HUDEP-2 (cell line): ENCODE data around the gene TFE3.
A peak's percentile ranks its signal among the peaks of the same experiment; 100 is the strongest.

Experiments
- DNase-seq, 76 experiments: peaks; one replicate each; lab custom pipeline; 2025; ENCODE audit not compliant: unreplicated experiment in 76 of 76; lab: John Stamatoyannopoulos, UW

Gene TFE3

GRCh38 chrX:49002091-49002935 is 40.8 kb downstream of the TFE3 start, which contains the start of gene GRIPAP1:
Gene GRIPAP1 (minus strand): TSS chrX:49002264. CDS start chrX:49002229, 35 bp downstream.
- peak in 74 of 76 experiments; percentile 4 to 86 (median 65) for DNase-seq

GRCh38 chrX:49001521-49002090 is 41.6 kb downstream of the TFE3 start:
- peak in 6 of 76 experiments; percentile 2 to 31 (median 14) for DNase-seq

GRCh38 chrX:49000636-49001035 is 42.5 kb downstream of the TFE3 start:
- no peak for DNase-seq

- no peak for DNase-seq
These were observed 44.1 kb downstream of the TFE3 start for GRCh38 chrX:48999030-48999429.

- DNase-seq, result peak in 8 of 76 experiments; percentile 0 to 18 (median 4)
These were observed 44.8 kb downstream of the TFE3 start for GRCh38 chrX:48998391-48998790.

GRCh38 chrX:48997865-48998264 is 45.3 kb downstream of the TFE3 start:
- DNase-seq, result no peak

- DNase-seq, result no peak
These were observed 45.7 kb downstream of the TFE3 start for GRCh38 chrX:48997455-48997854.

- peak in 1 of 76 experiments; percentile 1 for DNase-seq
These were observed 46.2 kb downstream of the TFE3 start for GRCh38 chrX:48996969-48997368.

GRCh38 chrX:48992341-48992740 is 50.8 kb downstream of the TFE3 start:
- DNase-seq, result no peak

GRCh38 chrX:48989483-48989882 is 53.7 kb downstream of the TFE3 start:
- DNase-seq, result no peak

GRCh38 chrX:48983896-48984295 is 59.3 kb downstream of the TFE3 start:
- DNase-seq, result no peak

- no peak for DNase-seq
These were observed 60.1 kb downstream of the TFE3 start for GRCh38 chrX:48983081-48983480.

GRCh38 chrX:48981178-48981577 is 62.0 kb downstream of the TFE3 start:
- DNase-seq, result no peak

GRCh38 chrX:48980341-48980740 is 62.8 kb downstream of the TFE3 start:
- DNase-seq, result peak in 9 of 76 experiments; percentile 1 to 37 (median 8)
